ENCODE measurements around the gene XRCC2. TPM values are rescaled to one million over a fixed set of nuclear protein-coding genes. Genes with fewer than 3 reads are reported as not detected.
"Not testable (repeated sequence)": the region's sequence is repeated elsewhere in the genome, so short reads cannot be mapped to it uniquely, and the experiment has no call there.

The XRCC2 gene
- total RNA-seq, 1 experiment from 2014 or later, result 0.98 TPM

DNA sequence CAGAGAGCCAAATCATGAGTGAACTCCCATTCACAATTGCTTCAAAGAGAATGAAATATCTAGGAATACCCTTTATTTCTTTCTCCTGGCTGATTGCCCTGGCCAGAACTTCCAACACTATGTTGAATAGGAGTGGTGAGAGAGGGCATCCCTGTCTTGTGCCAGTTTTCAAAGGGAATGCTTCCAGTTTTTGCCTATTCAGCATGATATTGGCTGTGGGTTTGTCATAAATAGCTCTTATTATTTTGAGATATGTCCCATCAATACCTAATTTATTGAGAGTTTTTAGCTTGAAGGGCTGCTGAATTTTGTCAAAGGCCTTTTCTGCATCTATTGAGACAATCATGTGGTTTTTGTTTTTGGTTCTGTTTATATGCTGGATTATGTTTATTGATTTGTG, 47.2 kb downstream of the XRCC2 start:
- DNase-seq (ENCODE audit: low read depth); in situ Hi-C loops (cut with HindIII; ENCODE audit: low pct_unique_long_range_greater_than_20kb, low sequenced_read_pairs): not testable (repeated sequence)

DNA sequence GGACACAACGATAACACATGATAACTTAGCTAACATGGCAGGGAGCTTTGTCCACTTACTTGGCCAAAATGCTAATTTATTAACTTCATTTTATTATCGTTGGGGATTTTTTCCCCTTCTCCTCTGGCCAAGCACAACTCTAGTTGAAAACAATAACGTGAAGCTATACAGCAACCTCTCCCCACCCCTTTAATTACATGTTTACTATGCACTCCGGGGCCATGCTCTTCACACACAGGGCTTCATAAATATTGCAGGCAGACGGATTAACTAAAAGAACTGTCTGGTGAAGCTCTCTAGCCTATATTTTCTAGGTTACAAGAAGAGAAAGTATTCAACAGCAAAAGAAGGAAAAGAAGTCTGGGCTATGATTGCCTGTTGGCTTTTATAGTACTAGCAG, 51.7 kb downstream of the XRCC2 start:
- no peak for DNase-seq (ENCODE audit: low read depth)
- in situ Hi-C loops (cut with HindIII; ENCODE audit: low pct_unique_long_range_greater_than_20kb, low sequenced_read_pairs), result no loop called here

DNA sequence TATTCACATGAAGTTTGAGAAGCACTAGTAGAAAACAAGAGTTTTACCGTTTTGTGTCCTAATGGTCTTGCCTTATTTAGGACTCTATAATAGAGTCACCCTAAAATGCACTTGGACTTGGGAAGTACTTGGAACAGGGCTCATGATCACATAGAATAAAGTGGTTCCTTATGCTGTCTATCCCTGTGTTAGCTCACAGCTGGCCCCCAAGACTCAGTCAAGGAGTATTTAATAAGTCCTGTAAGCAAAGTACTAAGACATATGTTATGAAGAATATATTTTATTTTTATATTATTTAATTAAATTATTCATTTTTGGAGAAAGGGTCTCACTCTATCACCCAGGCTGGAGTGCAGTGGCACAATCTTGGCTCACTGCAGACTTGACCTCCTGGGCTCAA, 54.5 kb downstream of the XRCC2 start:
- in situ Hi-C loops (cut with HindIII; ENCODE audit: low pct_unique_long_range_greater_than_20kb, low sequenced_read_pairs), result no loop called here
- DNase-seq (ENCODE audit: low read depth), result no peak

DNA sequence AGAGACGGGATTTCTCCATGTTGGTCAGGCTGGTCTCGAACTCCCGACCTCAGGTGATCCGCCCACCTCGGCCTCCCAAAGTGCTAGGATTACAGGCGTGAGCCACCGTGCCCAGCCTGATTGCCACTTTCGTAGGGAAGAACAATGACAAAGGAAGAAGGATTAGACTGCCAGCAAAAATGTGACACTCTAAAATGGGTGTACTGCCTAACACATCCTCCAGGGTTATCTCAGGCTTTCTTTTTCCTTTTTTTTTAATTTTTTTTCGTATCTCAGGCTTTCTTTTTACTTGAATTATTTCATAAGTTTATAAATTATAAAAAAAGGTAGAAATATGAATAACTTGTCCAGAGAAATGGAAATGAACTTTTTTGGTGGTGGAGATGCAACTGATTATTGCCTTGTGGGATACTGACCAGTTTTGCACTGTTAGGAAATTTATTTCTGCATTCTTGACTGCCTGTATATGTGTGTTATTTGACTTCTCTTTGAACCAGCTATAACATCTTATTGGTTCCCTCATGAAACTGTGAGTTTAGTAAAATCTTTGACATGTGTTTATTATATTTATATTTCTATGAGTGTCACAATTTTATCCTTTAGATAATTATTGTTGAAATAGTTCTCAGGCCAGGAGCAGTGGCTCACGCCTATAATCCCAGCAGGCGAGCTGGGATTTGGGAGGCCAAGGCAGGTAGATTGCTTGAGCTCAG, 56.8 kb downstream of the XRCC2 start:
- in situ Hi-C loops (cut with HindIII; ENCODE audit: low pct_unique_long_range_greater_than_20kb, low sequenced_read_pairs), result no loop called here

DNA sequence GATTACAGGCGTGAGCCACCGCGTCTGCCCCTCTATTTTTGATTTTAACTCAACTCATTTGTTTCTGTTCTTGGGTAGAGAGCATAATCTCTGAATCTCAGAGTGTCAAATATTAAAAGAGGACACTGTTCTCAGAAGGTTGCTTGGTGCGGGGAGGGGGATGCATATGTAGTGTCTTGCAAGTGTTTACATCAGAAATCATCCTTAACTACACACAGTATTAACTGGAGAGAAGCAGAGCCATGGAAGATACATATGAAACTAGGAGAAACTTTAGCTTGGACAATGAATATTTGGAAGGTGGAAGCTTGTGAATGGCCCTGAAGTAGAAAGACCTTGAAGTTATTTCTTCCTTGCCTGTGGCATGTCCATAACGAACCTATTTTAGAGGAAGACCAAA, 57.5 kb downstream of the XRCC2 start:
- no peak for DNase-seq (ENCODE audit: low read depth)

More for the DNA sequence above, 56.8 kb downstream of the XRCC2 start:
- DNase-seq (ENCODE audit: low read depth), result no peak

DNA sequence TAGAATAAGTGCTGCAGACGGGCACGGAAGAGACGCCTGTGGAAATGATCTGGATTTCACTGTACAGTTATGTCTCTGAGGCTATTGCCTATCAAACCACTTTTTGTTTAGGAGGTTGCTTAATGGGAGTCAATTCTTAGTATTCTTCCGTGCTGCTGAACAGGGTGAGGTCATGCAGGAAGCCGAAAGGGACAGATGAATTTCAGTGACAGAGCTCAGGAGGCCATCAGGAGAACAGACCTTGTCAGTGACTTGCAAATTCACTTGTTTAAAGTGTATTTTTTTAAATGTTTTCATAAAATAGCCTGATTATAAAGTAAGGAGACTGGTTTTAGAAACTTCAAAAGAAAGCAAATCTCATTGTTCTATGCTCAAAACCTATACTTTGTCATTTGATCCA, 58.9 kb downstream of the XRCC2 start:
- no peak for DNase-seq (ENCODE audit: low read depth)
- in situ Hi-C loops (cut with HindIII; ENCODE audit: low pct_unique_long_range_greater_than_20kb, low sequenced_read_pairs), result no loop called here

More for the DNA sequence above, 57.5 kb downstream of the XRCC2 start:
- in situ Hi-C loops (cut with HindIII; ENCODE audit: low pct_unique_long_range_greater_than_20kb, low sequenced_read_pairs), result no loop called here

DNA sequence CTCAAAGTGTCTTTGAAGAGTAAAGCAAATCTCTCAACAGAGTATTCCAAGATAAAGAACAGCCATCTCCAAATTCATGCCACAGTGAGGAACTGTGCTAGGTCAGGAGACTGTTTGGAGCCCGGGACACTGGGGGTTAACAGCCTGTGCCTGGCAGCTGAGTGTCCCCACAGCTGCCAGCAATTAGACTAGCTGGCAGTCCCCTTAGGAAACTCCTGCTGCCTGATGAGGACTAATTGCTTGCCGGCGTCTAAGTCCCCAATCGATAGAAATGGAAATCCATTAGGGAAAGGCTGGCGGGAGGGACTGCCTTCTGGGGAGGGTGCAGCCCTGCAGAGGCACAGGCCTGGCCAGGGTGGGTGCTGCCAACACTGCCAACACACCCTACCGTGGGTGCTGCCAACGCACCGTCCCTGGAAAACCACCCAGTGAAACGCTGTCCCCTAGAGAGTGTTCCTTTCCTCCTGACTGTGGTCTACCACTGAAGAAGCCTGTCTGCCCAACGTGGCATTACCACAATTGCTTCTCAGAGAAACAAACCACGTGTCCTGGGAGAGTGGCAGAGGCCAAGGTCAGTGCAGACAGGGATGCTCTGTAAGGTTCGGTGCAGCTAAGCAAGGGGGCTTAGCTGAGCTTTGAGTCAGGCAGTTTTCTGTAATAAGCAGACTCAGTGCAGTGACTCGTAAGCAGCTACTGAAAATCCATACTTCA, 60.8 kb downstream of the XRCC2 start:
- DNase-seq (ENCODE audit: low read depth), result no peak
- in situ Hi-C loops (cut with HindIII; ENCODE audit: low pct_unique_long_range_greater_than_20kb, low sequenced_read_pairs), result no loop called here

DNA sequence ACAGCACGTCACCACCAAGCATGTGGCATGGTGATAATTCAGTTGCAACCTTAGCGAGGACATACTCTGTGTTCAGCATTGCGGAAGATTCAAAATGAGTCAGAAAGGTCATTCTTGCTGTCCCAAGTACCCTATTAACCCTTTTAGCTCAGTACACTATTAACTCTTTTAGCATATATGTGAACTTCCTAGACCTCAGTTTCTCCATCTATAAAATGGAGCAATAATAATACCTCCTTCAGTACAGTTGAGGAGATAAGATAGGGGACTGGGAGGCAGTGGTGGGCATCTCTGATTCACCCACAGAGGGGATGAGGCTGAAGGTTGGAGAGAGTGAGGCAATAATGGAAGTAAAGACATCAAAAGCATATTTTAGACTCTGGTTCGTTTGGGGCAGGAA, 67.3 kb downstream of the XRCC2 start:
- no peak for DNase-seq (ENCODE audit: low read depth)
- in situ Hi-C loops (cut with HindIII; ENCODE audit: low pct_unique_long_range_greater_than_20kb, low sequenced_read_pairs), result no loop called here

DNA sequence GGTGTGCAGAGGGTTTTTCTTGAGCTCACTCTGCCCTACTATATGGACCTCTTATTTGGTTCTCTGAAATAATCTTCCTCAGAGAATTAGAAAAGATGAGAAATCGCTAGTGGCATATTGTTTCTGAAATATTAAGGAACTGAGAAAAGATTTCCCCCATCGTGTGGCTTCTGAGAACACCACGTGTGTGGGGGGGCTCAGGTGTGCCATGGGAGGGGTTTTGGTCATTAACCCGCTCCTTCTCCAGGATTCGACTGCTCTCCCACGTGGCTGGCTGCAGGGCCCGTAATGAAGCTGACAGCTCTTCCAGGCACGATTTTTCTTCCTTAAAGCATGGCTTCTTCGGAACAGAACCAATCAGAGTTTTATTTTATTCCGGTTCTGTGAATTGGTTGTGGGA, 67.7 kb downstream of the XRCC2 start:
- in situ Hi-C loops (cut with HindIII; ENCODE audit: low pct_unique_long_range_greater_than_20kb, low sequenced_read_pairs), result no loop called here
- DNase-seq (ENCODE audit: low read depth), result no peak

DNA sequence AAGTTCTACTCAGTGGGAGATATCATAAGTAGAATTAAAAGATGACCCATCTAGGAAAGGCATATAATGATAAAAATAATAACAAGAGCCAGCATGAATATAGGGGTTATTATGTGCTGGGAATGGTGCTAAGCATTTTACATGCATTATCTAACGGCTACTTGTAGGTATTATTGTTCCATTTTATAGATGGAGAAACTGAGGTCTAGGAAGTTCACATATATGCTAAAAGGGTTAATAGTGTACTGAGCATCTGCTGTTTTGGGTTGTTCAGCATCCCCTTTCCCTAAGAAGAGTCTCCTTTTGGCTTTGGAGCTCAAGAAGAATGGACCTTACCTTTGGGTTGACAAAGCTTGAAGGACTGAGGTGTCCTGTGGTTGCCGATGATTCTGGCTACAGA, 68.9 kb downstream of the XRCC2 start:
- in situ Hi-C loops (cut with HindIII; ENCODE audit: low pct_unique_long_range_greater_than_20kb, low sequenced_read_pairs), result no loop called here
- DNase-seq (ENCODE audit: low read depth), result no peak

DNA sequence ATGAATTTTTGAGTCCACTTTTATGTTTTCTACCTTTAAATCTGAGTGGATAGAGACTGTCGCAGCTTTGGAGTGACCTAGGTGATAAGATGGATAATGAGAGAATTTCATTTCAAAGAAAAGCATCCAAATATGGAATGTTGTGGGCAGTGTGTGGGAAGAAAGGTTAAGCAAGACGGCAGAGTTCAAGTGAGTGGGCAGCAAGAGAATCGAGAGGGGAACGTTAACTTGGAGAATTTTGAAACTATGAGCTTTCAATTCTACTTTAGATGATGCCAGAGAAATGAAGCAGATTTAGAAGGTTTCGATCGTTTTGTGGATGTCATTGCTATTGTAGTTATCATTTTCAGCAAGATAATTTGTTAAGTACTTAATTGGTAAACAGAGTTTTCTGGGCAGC, 73.0 kb downstream of the XRCC2 start:
- in situ Hi-C loops (cut with HindIII; ENCODE audit: low pct_unique_long_range_greater_than_20kb, low sequenced_read_pairs), result no loop called here
- no peak for DNase-seq (ENCODE audit: low read depth)

DNA sequence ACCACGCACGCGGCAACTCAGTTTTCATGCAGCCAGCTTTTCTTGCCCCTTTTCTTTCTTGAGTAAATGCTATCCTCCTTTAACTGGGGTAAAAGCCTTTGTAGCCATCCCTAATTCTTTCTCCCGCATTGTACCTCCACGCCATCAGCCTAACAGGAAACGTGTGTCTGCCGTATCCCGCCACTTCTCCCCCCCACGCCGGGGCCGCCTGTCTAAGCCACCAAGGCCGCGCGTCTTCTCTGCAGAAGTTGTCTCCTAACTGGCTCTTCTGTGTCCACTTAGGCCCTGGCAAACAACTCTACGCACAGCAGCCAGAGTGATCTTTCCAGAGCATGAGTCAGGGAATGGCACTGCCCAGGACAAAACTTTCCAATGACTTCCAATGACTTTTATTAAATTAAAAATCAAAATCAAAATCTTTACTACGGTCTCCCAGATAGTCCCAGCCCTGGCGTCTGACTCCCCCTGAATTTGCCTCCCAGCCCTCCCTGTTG, 74.6 kb downstream of the XRCC2 start:
- in situ Hi-C loops (cut with HindIII; ENCODE audit: low pct_unique_long_range_greater_than_20kb, low sequenced_read_pairs), result no loop called here
- no peak for DNase-seq (ENCODE audit: low read depth)

DNA sequence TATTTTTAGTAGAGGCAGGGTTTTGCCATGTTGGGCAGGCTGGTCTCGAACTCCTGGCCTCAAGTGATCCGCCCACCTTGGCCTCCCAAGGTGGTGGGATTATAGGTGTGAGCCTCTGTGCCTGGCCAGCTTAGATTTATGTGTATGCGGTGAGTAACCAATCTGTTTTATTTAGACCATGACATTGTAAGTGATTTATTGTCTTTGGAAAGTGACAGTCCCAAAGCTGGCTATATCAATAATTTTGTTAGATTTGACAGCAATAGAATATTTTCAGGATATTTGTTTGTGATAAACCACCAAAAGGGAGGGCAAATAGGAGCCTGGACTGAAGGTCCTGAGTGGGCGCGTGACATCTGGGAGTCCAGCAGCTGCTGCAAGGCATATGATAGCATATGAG, 75.7 kb downstream of the XRCC2 start:
- no peak for DNase-seq (ENCODE audit: low read depth)
- in situ Hi-C loops (cut with HindIII; ENCODE audit: low pct_unique_long_range_greater_than_20kb, low sequenced_read_pairs), result no loop called here

DNA sequence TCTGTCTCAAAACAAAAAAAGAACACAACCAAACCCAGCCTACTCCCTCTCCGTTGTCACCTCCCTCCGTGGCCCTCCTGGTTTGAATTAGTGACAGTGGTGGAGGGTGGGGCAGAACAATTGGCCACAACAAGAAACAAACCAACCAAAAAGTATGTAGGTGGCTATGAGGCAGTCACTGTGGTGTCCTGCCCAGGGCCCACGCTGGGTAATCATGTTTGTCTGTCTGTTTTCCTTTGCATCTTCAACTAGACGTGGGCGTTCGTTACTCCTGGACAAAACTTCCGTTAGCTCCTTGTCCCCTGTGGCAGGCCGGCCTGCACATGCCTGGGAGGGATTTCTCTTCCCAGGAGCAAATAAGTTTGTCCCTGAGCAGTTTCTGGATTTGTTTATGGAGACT, 78.4 kb downstream of the XRCC2 start:
- in situ Hi-C loops (cut with HindIII; ENCODE audit: low pct_unique_long_range_greater_than_20kb, low sequenced_read_pairs), result no loop called here

DNA sequence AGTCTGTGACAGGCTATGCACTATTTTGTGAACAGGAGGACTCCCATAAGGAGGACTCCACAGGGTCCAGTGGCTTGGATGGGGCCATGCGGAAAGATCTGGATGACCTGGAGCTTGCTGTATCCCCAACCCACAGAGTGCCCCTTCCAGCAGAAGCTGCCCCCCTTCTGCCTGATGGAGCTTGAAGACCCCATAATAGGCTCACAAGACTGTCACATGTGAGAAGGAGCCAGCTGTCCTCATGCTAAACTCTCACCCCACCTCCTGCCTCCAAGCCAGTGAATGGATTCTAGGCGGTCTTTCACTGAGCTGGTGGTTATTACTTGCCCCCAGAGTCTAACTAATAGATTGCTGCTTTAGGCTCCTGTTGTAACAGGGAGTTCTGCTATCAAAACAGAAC, 79.1 kb downstream of the XRCC2 start:
- in situ Hi-C loops (cut with HindIII; ENCODE audit: low pct_unique_long_range_greater_than_20kb, low sequenced_read_pairs), result no loop called here
- no peak for DNase-seq (ENCODE audit: low read depth)

More for the DNA sequence above, 78.4 kb downstream of the XRCC2 start:
- no peak for DNase-seq (ENCODE audit: low read depth)

Other genes with a start within 250 kb of the XRCC2 start
- gene KMT2C, start 240.1 kb downstream of the XRCC2 start, total RNA-seq (2014; rRNA removed; shearing (Covaris generic); ENCODE audit: low replicate concordance), result 11.1 and 31.5 TPM in 2 replicates
- 9.9 and 42.5 TPM in 2 replicates for gene ACTR3B, start 83.6 kb upstream of the XRCC2 start, total RNA-seq (2014; rRNA removed; shearing (Covaris generic); ENCODE audit: low replicate concordance)